Measurements from ENCODE around the gene MROH7. TPM values are rescaled to one million over a fixed set of nuclear protein-coding genes. Genes with fewer than 3 reads are reported as not detected.
A peak's percentile ranks its signal among the peaks of the same experiment; 100 is the strongest.

Gene MROH7
- total and polyA plus RNA-seq, 8 donors = 0.38 to 4.6 (median 1.1) TPM

GRCh38 chr1:54643736-54644135 lies 2.1 kb downstream of the MROH7 start:
- ATAC-seq = no peak
- intact Hi-C loops (cut with DNase I) = no loop called here

GRCh38 chr1:54645806-54646676 lies 4.5 kb downstream of the MROH7 start:
- WGBS, 2 donors = 72% methylated on average over 7 of the region's 7 CpGs
- DNase-seq = no peak
- Histone ChIP-seq H3K4me3 (no peak overlapping the region), H3K4me1 (no peaks in the 10 kb centered on the region), H3K36me3 (no peaks in the 10 kb centered on the region), H3K9me3 (no peaks in the 10 kb centered on the region), H3K27ac (no peak overlapping the region), H3K27me3 (no peaks in the 10 kb centered on the region)
- FAIRE-seq = no peak
- no peak for ATAC-seq
- intact Hi-C loops (cut with DNase I) = no loop called here
- TF ChIP-seq CTCF (IDR thresholded peaks at IDR 0.05) = no peak

More at GRCh38 chr1:54643736-54644135, 2.1 kb downstream of the MROH7 start:
- Histone ChIP-seq H3K9me3 (no peaks in the 10 kb centered on the region), H3K27me3 (no peaks in the 10 kb centered on the region), H3K36me3 (no peaks in the 10 kb centered on the region), H3K4me3 (no peak overlapping the region), H3K27ac (no peak overlapping the region), H3K4me1 (no peaks in the 10 kb centered on the region)
- TF ChIP-seq CTCF (IDR thresholded peaks at IDR 0.05) = no peak
- DNase-seq (no peak), FAIRE-seq (no peak)

- no peaks in the 10 kb centered on the region for H3K4me1 ChIP-seq
- DNase-seq (no peak), FAIRE-seq (no peak), ATAC-seq (peak in 1 of 4 donors; percentile 21)
- no peak for TF ChIP-seq CTCF (IDR thresholded peaks at IDR 0.05)
- no peaks in the 10 kb centered on the region for H3K36me3 ChIP-seq
- H3K27ac ChIP-seq = no peak overlapping the region
- intact Hi-C loops (cut with DNase I) = no loop called here
- H3K4me3 ChIP-seq = no peak overlapping the region
- no peaks in the 10 kb centered on the region for H3K9me3 ChIP-seq
- 50 to 54% methylated on average over 5 of the region's 5 CpGs for WGBS, 2 donors
- no peaks in the 10 kb centered on the region for H3K27me3 ChIP-seq
Measured at GRCh38 chr1:54649130-54649898, 7.7 kb downstream of the MROH7 start.

GRCh38 chr1:54649921-54650320 lies 8.3 kb downstream of the MROH7 start:
- Histone ChIP-seq H3K9me3 (no peaks in the 10 kb centered on the region), H3K4me1 (no peaks in the 10 kb centered on the region), H3K36me3 (no peaks in the 10 kb centered on the region), H3K27ac (no peak overlapping the region), H3K27me3 (no peaks in the 10 kb centered on the region), H3K4me3 (no peak overlapping the region)
- no peak for ATAC-seq
- FAIRE-seq = no peak
- 61 to 100% methylated on average over 1 of the region's 1 CpG for WGBS, 2 donors
- intact Hi-C loops (cut with DNase I) = no loop called here
- DNase-seq = no peak
- TF ChIP-seq CTCF (IDR thresholded peaks at IDR 0.05) = no peak
